Left lobe of liver (tissue), 2 donors: Measurements from ENCODE around the gene DACH1. TPM values are rescaled to one million over a fixed set of nuclear protein-coding genes. Genes with fewer than 3 reads are reported as not detected.

Experiments
- ATAC-seq: fragments of 200-7000 bp; cut with Tn5 transposase; one replicate; pipeline ENCODE4 v1.9.1; 2020; ENCODE audit warnings: mild to moderate bottlenecking, moderate library complexity
- DNase-seq: peaks from one replicate; pipeline ENCODE4 v3.0.0-alpha.2; 2020; ENCODE audit warnings: low spot score
- total RNA-seq: library from RNA; stranded (reverse); gene quantifications from one replicate; pipeline ENCODE4 v1.2.1, GENCODE V29; 2021
- donor health status: DM: no; HTN: no; CAD: no; lungs with moderate emphysema.
- donor health status: DM: no; HTN: yes; CAD: no.

Gene DACH1
- total RNA-seq, 1 donor from 2014 or later, result 1.2 TPM

DNA sequence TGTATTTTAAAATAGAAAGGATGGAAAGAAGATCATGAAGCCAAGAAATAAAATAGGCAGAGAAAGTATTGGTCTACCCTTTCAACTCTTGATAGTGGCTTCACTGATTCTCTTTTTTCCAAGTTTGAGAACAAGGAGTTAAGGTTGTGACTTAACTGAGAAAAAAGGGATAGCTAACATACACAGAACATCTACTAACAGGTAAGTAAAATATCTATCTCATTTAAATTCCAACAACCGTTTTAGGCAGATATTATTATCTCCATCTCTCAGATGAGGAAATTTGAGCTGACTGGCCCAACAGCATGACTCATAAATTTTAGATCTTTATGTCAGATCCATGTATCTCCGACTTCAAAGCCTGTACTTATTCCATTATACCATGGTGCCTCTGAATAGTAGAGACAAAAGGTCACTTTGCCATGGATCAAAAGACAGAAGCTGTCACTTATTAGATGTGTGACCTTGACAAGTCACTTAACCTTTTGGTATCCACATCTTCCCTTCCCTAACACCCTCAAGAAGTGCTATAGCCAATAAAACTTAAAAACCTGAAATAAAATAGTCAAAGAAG, 152.1 kb downstream of the DACH1 start:
- ATAC-seq (no peak), DNase-seq (no peak)

DNA sequence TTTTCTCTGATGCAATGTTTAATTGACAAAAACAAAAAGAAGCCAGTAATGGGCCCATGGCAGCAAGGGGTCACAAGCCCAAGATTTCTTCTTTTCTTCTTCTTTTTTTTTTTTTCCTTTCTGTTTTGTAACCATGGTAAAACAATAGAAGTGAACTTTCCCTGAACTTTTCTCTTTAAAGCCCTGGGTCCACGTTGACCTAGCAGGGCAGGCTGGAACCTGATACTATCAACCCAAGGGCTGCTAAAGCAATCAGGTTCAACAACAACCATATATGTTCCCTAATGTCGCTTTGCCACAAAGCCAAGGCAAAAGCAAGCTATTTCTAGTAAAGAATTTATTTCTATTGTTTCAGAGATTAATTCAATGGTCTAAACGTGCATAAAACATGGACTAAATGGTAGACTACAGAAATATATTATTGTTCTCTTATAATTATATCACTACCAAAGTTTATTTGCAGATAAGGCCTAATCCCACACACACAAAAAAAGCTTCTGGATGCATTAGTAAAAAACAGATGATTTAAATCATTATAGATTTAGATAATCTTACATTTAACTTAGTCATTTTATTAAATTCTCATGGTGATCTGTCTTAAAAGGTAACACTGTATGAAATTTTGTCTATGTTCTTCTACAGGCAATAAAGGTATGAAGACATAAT, 153.9 kb downstream of the DACH1 start:
- no peak for DNase-seq
- no peak for ATAC-seq

- DNase-seq (no peak), ATAC-seq (no peak)
Observed at GRCh38 chr13:71704656-71705055, 162.3 kb downstream of the DACH1 start.

DNA sequence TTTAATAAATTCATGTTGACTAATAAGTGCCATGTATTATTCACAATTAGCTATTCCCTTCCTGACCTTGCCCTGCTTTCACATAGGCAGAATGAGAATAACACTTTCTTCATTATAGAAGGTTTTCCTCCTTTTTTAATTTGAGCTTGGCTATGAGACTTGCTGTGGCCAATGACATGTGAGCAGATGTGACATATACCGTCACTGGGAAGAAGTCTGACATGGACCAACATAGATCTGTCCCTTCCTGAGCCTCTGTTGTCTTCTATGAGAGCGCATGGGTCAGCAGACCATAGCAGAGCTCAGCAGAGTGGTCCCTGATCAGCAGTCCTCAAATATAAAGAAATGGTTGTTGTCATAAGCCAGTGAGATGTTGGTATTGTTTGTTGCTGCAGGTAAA, 163.9 kb downstream of the DACH1 start:
- DNase-seq, result no peak
- no peak for ATAC-seq

GRCh38 chr13:71702253-71702652, 164.8 kb downstream of the DACH1 start:
- ATAC-seq (no peak), DNase-seq (no peak)

DNA sequence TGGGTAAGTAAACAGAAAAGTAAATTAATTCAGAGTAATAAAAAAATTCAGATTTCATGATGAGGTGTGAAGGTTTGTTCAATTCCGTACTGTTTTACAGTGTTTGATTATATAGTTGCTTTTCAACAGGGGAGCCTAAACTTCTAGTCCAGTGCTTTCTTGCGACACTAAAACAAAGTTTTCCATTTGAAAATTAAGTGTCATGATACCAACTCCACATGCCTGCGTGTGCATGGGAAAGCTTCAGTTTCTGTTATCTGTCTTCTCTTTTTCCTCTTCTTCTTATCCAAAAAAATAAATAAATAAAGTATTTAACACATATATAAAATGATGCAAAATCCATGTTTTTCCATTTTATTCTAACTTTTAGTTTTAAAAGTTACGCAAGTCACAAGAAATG, 165.3 kb downstream of the DACH1 start:
- ATAC-seq, result no peak
- DNase-seq, result no peak

- DNase-seq (no peak), ATAC-seq (no peak)
Observed at GRCh38 chr13:71699342-71699741, 167.7 kb downstream of the DACH1 start.

GRCh38 chr13:71695662-71696061, 171.3 kb downstream of the DACH1 start:
- DNase-seq (no peak), ATAC-seq (no peak)

DNA sequence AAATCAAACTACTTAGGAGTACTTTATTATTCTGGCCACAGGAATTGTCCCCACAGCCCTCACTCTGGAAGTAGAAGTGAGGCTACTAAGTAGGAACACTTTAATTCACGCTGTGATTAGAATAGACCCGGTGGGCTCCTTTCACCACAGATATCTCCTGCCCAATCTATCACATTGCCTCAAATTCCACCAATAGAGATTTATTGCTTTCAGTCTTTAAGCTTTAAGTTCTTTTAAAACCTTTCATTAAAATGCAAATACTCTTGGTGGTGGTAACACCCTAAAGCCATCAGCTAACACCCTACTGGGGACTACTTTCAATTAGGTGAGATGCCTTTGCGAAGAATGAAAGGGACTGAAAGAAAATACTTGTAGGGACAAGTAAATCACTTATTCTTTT, 181.9 kb downstream of the DACH1 start:
- ATAC-seq, result no peak
- DNase-seq, result no peak

DNA sequence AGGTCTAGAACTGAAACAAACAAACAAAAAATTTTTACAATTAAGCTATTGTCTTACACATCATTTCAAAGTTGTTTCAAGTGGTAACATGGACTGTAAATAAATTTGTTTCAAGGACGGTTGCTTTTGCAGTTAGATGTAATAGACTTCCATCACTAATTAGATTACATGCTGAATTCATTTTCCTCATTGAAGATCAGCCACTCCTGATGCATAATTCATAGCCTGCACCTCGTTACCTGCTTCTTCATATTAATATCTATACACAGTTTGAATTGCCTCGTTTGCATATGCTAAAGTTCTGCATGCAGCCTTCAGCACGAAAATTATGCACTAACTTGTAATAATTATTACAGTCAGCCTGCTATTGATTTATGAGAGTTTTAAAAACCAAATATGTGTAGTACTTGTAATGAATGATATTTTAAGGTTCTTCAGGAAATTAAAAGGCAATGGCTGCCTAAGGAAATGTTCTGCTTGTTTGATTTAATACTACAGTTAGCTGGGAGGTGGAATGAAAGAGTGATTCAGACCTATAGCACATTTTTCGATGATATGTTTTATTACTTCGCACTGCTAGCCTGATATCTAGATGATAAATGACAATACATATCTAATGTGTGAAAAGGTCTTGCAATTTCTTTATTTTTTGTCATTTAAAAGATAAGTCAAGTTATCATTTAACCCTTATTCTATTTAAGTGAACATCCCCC, 184.9 kb downstream of the DACH1 start:
- no peak for DNase-seq
- ATAC-seq, result no peak

GRCh38 chr13:71677124-71677523, 189.9 kb downstream of the DACH1 start:
- no peak for ATAC-seq
- no peak for DNase-seq

DNA sequence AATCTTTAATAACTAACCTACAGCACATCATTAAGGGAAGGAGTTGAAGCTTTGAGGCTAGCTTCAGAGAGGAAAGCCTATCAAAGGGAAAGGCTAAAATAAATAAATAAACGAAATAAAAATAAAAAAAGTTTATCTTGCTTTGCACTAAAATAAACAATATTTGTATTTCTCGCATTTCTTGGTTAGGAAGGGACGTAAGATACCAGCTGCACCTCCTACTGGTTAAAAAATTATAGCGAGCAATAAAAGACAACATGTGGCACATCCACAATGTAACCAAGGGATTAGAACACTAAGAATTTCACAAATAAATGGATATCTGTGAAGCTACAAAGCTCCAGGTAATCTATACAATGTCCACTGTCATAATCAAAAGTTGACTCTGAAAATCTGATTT, 194.5 kb downstream of the DACH1 start:
- DNase-seq (no peak), ATAC-seq (no peak)

DNA sequence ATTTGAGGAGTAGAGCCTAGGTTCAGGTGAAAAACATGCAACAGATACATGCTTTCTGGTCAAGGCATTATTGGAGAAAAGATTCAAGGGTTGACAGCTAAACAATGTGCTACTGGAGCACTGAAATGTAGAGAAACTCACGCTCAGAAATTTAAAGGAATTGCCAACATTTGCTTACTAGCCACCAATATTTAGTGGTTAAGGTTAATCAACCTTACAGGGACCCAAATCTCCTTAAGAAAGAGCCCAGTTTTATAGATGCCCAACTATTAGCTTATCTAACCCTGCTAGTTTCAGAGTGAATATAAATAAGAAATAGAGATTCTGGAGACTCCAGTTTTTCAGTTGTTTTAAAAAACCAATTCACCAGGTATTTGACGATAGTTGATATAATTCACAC, 203.6 kb downstream of the DACH1 start:
- no peak for DNase-seq
- no peak for ATAC-seq

DNA sequence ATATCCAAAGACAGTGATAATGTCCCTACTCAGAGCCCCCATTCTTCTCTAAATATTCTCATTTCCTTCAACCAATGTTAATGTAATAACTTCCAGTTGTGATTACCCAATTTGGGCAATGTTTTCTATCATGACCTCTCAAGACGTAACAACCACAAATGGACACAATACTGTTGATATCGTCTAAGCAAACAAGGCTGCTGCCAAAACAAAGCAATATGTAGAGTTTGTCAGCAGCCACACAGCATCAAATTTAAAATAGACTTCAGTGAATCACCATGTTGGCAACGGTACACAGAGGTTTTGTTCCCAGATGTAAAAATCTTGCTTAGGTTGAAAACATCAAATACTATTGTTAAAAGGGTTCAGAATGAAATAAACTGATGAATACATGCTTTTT, 205.1 kb downstream of the DACH1 start:
- DNase-seq, result no peak
- ATAC-seq, result no peak

GRCh38 chr13:71659404-71659803, 207.6 kb downstream of the DACH1 start:
- DNase-seq (no peak), ATAC-seq (no peak)

GRCh38 chr13:71645467-71645866, 221.5 kb downstream of the DACH1 start:
- DNase-seq, result no peak
- no peak for ATAC-seq

DNA sequence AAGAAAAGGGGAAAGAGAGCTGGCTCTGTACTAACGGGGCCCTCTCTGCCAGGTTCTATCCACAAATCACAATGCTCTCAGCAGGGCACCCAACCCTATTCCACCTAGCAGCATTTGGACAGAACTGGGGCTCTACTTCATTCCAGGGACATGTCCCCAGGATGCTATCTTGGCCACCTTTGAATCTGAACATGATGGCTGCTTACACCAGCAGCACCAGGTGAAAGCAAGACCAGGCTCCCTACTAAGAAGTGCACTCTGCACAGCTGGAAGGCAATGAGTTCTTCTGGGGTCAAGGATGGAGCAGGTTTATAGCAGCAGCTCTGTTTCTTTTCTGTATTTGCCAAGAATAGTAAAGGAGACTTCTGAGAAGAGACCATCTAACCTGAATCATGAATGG, 222.4 kb downstream of the DACH1 start:
- ATAC-seq (no peak), DNase-seq (no peak)

GRCh38 chr13:71643448-71643860, 223.6 kb downstream of the DACH1 start:
- ATAC-seq (no peak), DNase-seq (no peak)

GRCh38 chr13:71638751-71639150, 228.3 kb downstream of the DACH1 start:
- no peak for DNase-seq
- no peak for ATAC-seq

- DNase-seq, result no peak
- ATAC-seq, result no peak
Observed at GRCh38 chr13:71634602-71635443, 232.2 kb downstream of the DACH1 start.

DNA sequence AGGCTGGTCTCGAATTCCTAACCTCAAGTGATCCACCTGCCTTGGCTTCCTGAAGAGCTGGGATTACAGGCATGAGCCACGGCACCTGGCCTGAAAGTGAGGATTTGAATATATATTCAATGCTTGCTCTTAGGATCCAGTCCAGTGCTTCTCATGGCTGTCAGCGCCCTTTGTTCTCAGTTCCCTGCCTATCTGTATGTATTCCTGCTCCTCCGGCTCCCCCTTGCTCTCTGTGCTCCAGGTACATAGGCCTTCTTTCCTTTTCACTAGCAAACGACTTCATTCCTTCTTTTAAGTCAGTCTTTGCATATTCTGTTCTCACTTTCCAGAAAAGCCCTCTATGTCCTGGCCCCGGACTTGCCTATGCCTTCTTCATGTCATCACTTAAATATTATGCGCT, 232.8 kb downstream of the DACH1 start:
- ATAC-seq, result no peak
- no peak for DNase-seq

GRCh38 chr13:71632721-71633120, 234.3 kb downstream of the DACH1 start:
- no peak for DNase-seq
- no peak for ATAC-seq
